ENCODE results near the gene CCND1. TPM values are rescaled to one million over a fixed set of nuclear protein-coding genes. Genes with fewer than 3 reads are reported as not detected.
A peak's percentile ranks its signal among the peaks of the same experiment; 100 is the strongest.

Gene CCND1
- total and polyA plus RNA-seq, 2 of the 8 experiments (the other 6 are each of a cell fraction or from before 2014, with no cell fraction given): 64.5 to 170 TPM

GRCh38 chr11:69647761-69648497 lies 7.0 kb downstream of the CCND1 start:
- no peak overlapping the region for H3K56ac ChIP-seq (replicated peaks; ENCODE audit: insufficient read length, low read depth, low read length)
- H4K91ac ChIP-seq (replicated peaks; ENCODE audit: insufficient read length, low read length): no peak overlapping the region
- ChIA-PET CTCF (ENCODE audit: partially characterized antibody) (interaction anchor here (0.5 to 1.7 kb wide), 2 partner anchors 13 to 162 kb away, joined by 3 to 5 read pairs; no protein-coding TSS in a partner anchor), POLR2A (ENCODE audit: partially characterized antibody) (interaction anchor here (0.9 to 13.2 kb wide), 6 partner anchors 8 to 57 kb away, joined by 3 to 197 read pairs (median 3); no protein-coding TSS in a partner anchor)
- no peak overlapping the region for H4K5ac ChIP-seq (ENCODE audit: insufficient read length, low read depth, low read length)
- no peak overlapping the region for H3K14ac ChIP-seq (ENCODE audit: insufficient read length)
- peak overlapping the region; percentile 74; the same call in 1 of the 2 replicates for H4K8ac ChIP-seq (ENCODE audit: extremely low read depth, insufficient read depth, low read length)
- peaks cover 24 to 35% of the 10 kb centered on the region in 2 experiments for H4K20me1 ChIP-seq (replicated peaks in 1 of 2; ENCODE audit: control insufficient read depth in 1 of 2, insufficient read depth in 2 of 2, low read length in 2 of 2)
- no peak overlapping the region for H2AFZ ChIP-seq (ENCODE audit: low read length)
- no peak overlapping the region for H3K23ac ChIP-seq (ENCODE audit: insufficient read length)
- H3K9me3 ChIP-seq (ENCODE audit: insufficient read depth in 2 of 2, low read depth in 1 of 2, low read length in 1 of 2): no peaks in the 10 kb centered on the region
- 93% methylated on average over 26 of the region's 28 CpGs; no CpG with 5 or more reads in 1 of the 2 experiments for WGBS, 2 experiments (ENCODE audit: extremely low coverage in 1 of 2, insufficient coverage in 1 of 2, insufficient read length in 1 of 2, insufficient replicate concordance in 2 of 2, low coverage in 1 of 2, low lambda C conversion rate in 2 of 2, missing lambda C conversion rate in 1 of 2)
- no peak overlapping the region for H3K4me2 ChIP-seq (ENCODE audit: insufficient read depth in 1 of 2, low read depth in 2 of 2, low read length in 2 of 2)
- peaks cover 0 to 9% (median 5%) of the 10 kb centered on the region in 4 experiments; a peak in 4 of 7 replicates for H3K4me1 ChIP-seq (replicated peaks in 1 of 4; ENCODE audit: control insufficient read depth in 3 of 4, insufficient read depth in 4 of 4, low read length in 3 of 4)
- no peak overlapping the region for H3K4ac ChIP-seq (replicated peaks; ENCODE audit: insufficient read length, low read depth, low read length)
- no peak overlapping the region for H2BK120ac ChIP-seq (replicated peaks; ENCODE audit: low read depth, low read length)
- H3K4me3 ChIP-seq (ENCODE audit: extremely low read depth in 1 of 4, insufficient read depth in 2 of 4, low read depth in 3 of 4, low read length in 4 of 4): no peak overlapping the region
- peaks cover 43 to 89% (median 64%) of the 10 kb centered on the region in 4 experiments for H3K36me3 ChIP-seq (ENCODE audit: control insufficient read depth in 2 of 4, insufficient read depth in 4 of 4, low read length in 3 of 4)
- H3K23me2 ChIP-seq (ENCODE audit: low read depth, low read length): peaks cover 1% of the 10 kb centered on the region; the same call in 1 of the 2 replicates
- DNase-seq (ENCODE audit: low read depth in 1 of 2, low spot score in 2 of 2) (no peak), FAIRE-seq (no peak)
- H2BK20ac ChIP-seq (ENCODE audit: low read length): no peak overlapping the region
- H3K18ac ChIP-seq (ENCODE audit: extremely low read depth, low read length): no peak overlapping the region
- TF ChIP-seq KDM5A (IDR thresholded peaks at IDR 0.05; ENCODE audit: low read length) (no peak), POLR2AphosphoS5 (IDR thresholded peaks at IDR 0.05; ENCODE audit: low read depth, low read length) (peak; percentile 47; the same call in 1 of the 2 replicates)
- H3K27me3 ChIP-seq (replicated peaks in 1 of 4; ENCODE audit: control insufficient read depth in 3 of 4, extremely low read depth in 1 of 4, insufficient read depth in 3 of 4, low read length in 3 of 4): no peaks in the 10 kb centered on the region
- H3K79me1 ChIP-seq (ENCODE audit: low read depth, low read length): peaks cover 7% of the 10 kb centered on the region
- peaks cover 0 to 23% of the 10 kb centered on the region in 2 experiments; a peak in 2 of 4 replicates for H3K79me2 ChIP-seq (ENCODE audit: control insufficient read depth in 1 of 2, insufficient read depth in 2 of 2, low read length in 2 of 2)
- no peak overlapping the region; a peak in 1 of 7 replicates for H3K9ac ChIP-seq (replicated peaks in 1 of 4; ENCODE audit: extremely low read depth in 1 of 4, low read depth in 3 of 4, low read length in 3 of 4)
- peak overlapping the region; percentile 12; the same call in 1 of the 2 replicates for H2BK5ac ChIP-seq (ENCODE audit: low read depth, low read length)
- no peak overlapping the region for H2BK12ac ChIP-seq (ENCODE audit: low read depth, low read length)
- H2AK5ac ChIP-seq (ENCODE audit: low read depth, low read length): no peak overlapping the region
- H2BK15ac ChIP-seq (ENCODE audit: low read length): no peak overlapping the region
- H3K27ac ChIP-seq (ENCODE audit: low read depth, low read length): no peak overlapping the region

Data from H1 (cell line).